ENCODE results near the gene TFPT. TPM values are rescaled to one million over a fixed set of nuclear protein-coding genes. Genes with fewer than 3 reads are reported as not detected.

Gene TFPT
- total and polyA plus RNA-seq, 2 of the 13 experiments (the other 11 are each of a cell fraction or from before 2014, with no cell fraction given) = 8.4 to 10.7 TPM

DNA sequence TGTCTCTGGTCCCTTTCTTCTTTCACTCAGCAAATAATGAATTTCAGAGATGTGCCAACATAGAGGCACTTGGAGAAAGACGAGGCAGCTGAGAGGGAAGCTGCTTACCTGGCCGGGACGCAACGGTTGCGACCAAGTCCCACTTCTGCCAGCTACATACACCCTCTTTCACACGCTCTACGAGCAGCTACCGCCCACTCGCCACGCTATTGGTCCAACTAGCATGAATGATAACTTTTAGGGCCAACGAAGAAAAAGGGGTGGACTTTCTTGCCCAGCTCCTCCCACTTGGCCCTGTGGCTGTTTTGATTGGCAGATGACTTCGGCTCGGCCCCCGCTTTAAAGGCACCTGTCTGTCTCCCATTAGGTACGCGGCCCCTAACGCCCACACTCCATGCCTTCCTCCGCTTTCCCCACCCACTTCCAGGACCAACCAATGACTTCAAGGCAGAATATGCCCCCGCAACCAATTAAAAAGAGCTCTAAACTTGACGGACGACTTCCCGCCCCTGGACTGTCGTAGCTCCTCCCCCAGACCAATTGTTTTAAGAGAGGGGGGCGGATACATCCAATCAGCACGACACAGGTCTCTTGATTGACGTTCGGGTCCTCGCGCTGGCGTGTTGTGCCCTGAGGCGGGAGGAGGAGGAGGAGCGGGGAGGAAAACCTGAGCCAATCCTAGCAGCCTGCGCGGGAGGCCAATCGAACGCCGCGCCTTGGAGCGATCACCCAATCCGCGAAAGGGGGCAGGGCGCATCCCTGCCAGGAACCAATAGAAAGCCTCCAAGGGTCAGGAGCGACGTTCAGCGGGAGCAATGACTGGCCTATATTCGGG is 21.6 kb upstream of the TFPT start (continued):
- TF ChIP-seq UBTF (CRISPR knock-in tag; IDR thresholded peaks at IDR 0.05) (0 out of 2 replicates have a peak, but pooled peaks have one; percentile 3), ARID3A (IDR thresholded peaks at IDR 0.05; ENCODE audit: low read depth, low read length) (no peak), ZNF296 (CRISPR knock-in tag; conservative IDR thresholded peaks at IDR 0.05) (no peak), SP140L (CRISPR knock-in tag; IDR thresholded peaks at IDR 0.05; ENCODE audit: borderline replicate concordance) (no peak), TCF7L2 (IDR thresholded peaks at IDR 0.05; ENCODE audit: low read depth, low read length) (no peak), PATZ1 (CRISPR knock-in tag; IDR thresholded peaks at IDR 0.05) (no peak), ZNF280D (CRISPR knock-in tag; IDR thresholded peaks at IDR 0.05) (no peak), FOXA1 (IDR thresholded peaks at IDR 0.05) (no peak), FOXA1 (CRISPR knock-in tag; IDR thresholded peaks at IDR 0.05) (no peak), SRSF1 (optimal IDR thresholded peaks at IDR 0.05; ENCODE audit: low read depth, low read length) (no peak), ZNF234 (CRISPR knock-in tag; conservative IDR thresholded peaks at IDR 0.05) (no peak), ZNF784 (CRISPR knock-in tag; IDR thresholded peaks at IDR 0.05; ENCODE audit: borderline replicate concordance) (no peak), RBM39 (IDR thresholded peaks at IDR 0.05; ENCODE audit: low read depth, low read length, poor library complexity, severe bottlenecking) (no peak), ZKSCAN8 (CRISPR knock-in tag; IDR thresholded peaks at IDR 0.05; ENCODE audit: borderline replicate concordance) (no peak), SAP130 (CRISPR knock-in tag; IDR thresholded peaks at IDR 0.05; ENCODE audit: low read depth) (peak; percentile 84)
- TF ChIP-seq, protein P1, sequence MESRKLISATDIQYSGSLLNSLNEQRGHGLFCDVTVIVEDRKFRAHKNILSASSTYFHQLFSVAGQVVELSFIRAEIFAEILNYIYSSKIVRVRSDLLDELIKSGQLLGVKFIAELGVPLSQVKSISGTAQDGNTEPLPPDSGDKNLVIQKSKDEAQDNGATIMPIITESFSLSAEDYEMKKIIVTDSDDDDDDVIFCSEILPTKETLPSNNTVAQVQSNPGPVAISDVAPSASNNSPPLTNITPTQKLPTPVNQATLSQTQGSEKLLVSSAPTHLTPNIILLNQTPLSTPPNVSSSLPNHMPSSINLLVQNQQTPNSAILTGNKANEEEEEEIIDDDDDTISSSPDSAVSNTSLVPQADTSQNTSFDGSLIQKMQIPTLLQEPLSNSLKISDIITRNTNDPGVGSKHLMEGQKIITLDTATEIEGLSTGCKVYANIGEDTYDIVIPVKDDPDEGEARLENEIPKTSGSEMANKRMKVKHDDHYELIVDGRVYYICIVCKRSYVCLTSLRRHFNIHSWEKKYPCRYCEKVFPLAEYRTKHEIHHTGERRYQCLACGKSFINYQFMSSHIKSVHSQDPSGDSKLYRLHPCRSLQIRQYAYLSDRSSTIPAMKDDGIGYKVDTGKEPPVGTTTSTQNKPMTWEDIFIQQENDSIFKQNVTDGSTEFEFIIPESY (CRISPR knock-in tag; IDR thresholded peaks at IDR 0.05) = no peak; the same call in 1 of the 2 replicates
